T follicular helper cell (primary cell): Measurements from ENCODE around the gene EXOC2.

Source experiments
- DNase-seq: peaks from one replicate; pipeline ENCODE4 v3.0.0-alpha.2; 2020; ENCODE audit warnings: low read depth

Gene EXOC2

GRCh38 chr6:527989-528673 lies 164.8 kb downstream of the EXOC2 start:
- no peak for DNase-seq

- DNase-seq = no peak
These were observed 168.1 kb downstream of the EXOC2 start for GRCh38 chr6:524803-525202.

GRCh38 chr6:520820-521219 lies 172.1 kb downstream of the EXOC2 start:
- DNase-seq = no peak

GRCh38 chr6:518218-518617 lies 174.7 kb downstream of the EXOC2 start:
- no peak for DNase-seq

- DNase-seq = no peak
These were observed 176.7 kb downstream of the EXOC2 start for GRCh38 chr6:516213-516612.

- no peak for DNase-seq
These were observed 177.7 kb downstream of the EXOC2 start for GRCh38 chr6:515267-515666.

GRCh38 chr6:514396-514978 lies 178.5 kb downstream of the EXOC2 start:
- no peak for DNase-seq

- no peak for DNase-seq
These were observed 179.0 kb downstream of the EXOC2 start for GRCh38 chr6:513961-514360.

GRCh38 chr6:513058-513457 lies 179.9 kb downstream of the EXOC2 start:
- no peak for DNase-seq

- DNase-seq = no peak
These were observed 181.3 kb downstream of the EXOC2 start for GRCh38 chr6:511488-512137.

GRCh38 chr6:509676-510075 lies 183.3 kb downstream of the EXOC2 start:
- no peak for DNase-seq

GRCh38 chr6:508614-509013 lies 184.3 kb downstream of the EXOC2 start:
- no peak for DNase-seq

GRCh38 chr6:508006-508405 lies 184.9 kb downstream of the EXOC2 start:
- DNase-seq = no peak

GRCh38 chr6:506920-507622 lies 185.9 kb downstream of the EXOC2 start:
- DNase-seq = no peak

- no peak for DNase-seq
These were observed 186.4 kb downstream of the EXOC2 start for GRCh38 chr6:506508-506907.

- DNase-seq = no peak
These were observed 187.6 kb downstream of the EXOC2 start for GRCh38 chr6:505374-505773.

- DNase-seq = no peak
These were observed 188.4 kb downstream of the EXOC2 start for GRCh38 chr6:504446-504980.

GRCh38 chr6:503610-504362 lies 189.2 kb downstream of the EXOC2 start:
- DNase-seq = no peak

- no peak for DNase-seq
These were observed 190.2 kb downstream of the EXOC2 start for GRCh38 chr6:502761-503160.

GRCh38 chr6:501891-502601 lies 190.9 kb downstream of the EXOC2 start:
- peak; percentile 7 for DNase-seq

- DNase-seq = no peak
These were observed 193.3 kb downstream of the EXOC2 start for GRCh38 chr6:499617-500016.
